Stimulated activated memory B cell treated with anti-CD40 and anti-IgM and Interleukin-4, amounts not matched to agents 10 μg/mL and 1 μg/mL and 100 μg/mL, for 72 hours (primary cell): ENCODE data around the gene ZNF292.
A peak's percentile ranks its signal among the peaks of the same experiment; 100 is the strongest.
"Not testable (repeated sequence)": the region's sequence is repeated elsewhere in the genome, so short reads cannot be mapped to it uniquely, and the experiment has no call there.

ENCODE experiments used
- ATAC-seq: fragments of 150-1000 bp; cut with Tn5 transposase; 2 replicates; pipeline ENCODE4 v1.10.0; 2021
- H3K27ac Mint-ChIP-seq: one replicate; pipeline ENCODE4 v1.8.0; 2022; ENCODE audit warnings: mild to moderate bottlenecking, mixed read lengths
- H3K27me3 Mint-ChIP-seq: one replicate; pipeline ENCODE4 v1.8.0; 2022; ENCODE audit warnings: mixed read lengths
- H3K36me3 Mint-ChIP-seq: one replicate; pipeline ENCODE4 v1.8.0; 2022; ENCODE audit warnings: mixed read lengths
- H3K4me1 Mint-ChIP-seq: one replicate; pipeline ENCODE4 v1.8.0; 2022; ENCODE audit warnings: mixed read lengths
- H3K4me3 Mint-ChIP-seq: one replicate; pipeline ENCODE4 v1.8.0; 2022; ENCODE audit warnings: mild to moderate bottlenecking, moderate library complexity, mixed read lengths
- H3K9me3 Mint-ChIP-seq: one replicate; pipeline ENCODE4 v1.8.0; 2022; ENCODE audit warnings: mixed read lengths

Gene ZNF292

GRCh38 chr6:87220997-87221396, 65.6 kb downstream of the ZNF292 start:
- no peaks in the 10 kb centered on the region for H3K27me3 Mint-ChIP-seq
- no peak overlapping the region for H3K27ac Mint-ChIP-seq
- H3K4me3 Mint-ChIP-seq = no peak overlapping the region
- ATAC-seq = no peak
- H3K36me3 Mint-ChIP-seq = peaks cover 56% of the 10 kb centered on the region
- no peaks in the 10 kb centered on the region for H3K9me3 Mint-ChIP-seq
- no peaks in the 10 kb centered on the region for H3K4me1 Mint-ChIP-seq

- Mint-ChIP-seq H3K27me3 (no peaks in the 10 kb centered on the region), H3K36me3 (peaks cover 57% of the 10 kb centered on the region), H3K4me3 (no peak overlapping the region), H3K4me1 (no peaks in the 10 kb centered on the region), H3K9me3 (no peaks in the 10 kb centered on the region), H3K27ac (no peak overlapping the region)
- ATAC-seq = no peak
These were observed 67.3 kb downstream of the ZNF292 start for GRCh38 chr6:87222676-87223075.

GRCh38 chr6:87224971-87225370, 69.6 kb downstream of the ZNF292 start:
- H3K4me3 Mint-ChIP-seq = no peak overlapping the region
- peaks cover 62% of the 10 kb centered on the region for H3K36me3 Mint-ChIP-seq
- no peak overlapping the region for H3K27ac Mint-ChIP-seq
- no peaks in the 10 kb centered on the region for H3K27me3 Mint-ChIP-seq
- H3K9me3 Mint-ChIP-seq = no peaks in the 10 kb centered on the region
- no peak for ATAC-seq
- H3K4me1 Mint-ChIP-seq = no peaks in the 10 kb centered on the region

- H3K4me1 Mint-ChIP-seq = no peaks in the 10 kb centered on the region
- no peaks in the 10 kb centered on the region for H3K9me3 Mint-ChIP-seq
- no peak overlapping the region for H3K4me3 Mint-ChIP-seq
- H3K27me3 Mint-ChIP-seq = no peaks in the 10 kb centered on the region
- H3K27ac Mint-ChIP-seq = no peak overlapping the region
- ATAC-seq = no peak
- H3K36me3 Mint-ChIP-seq = peaks cover 64% of the 10 kb centered on the region
These were observed 70.1 kb downstream of the ZNF292 start for GRCh38 chr6:87225511-87225910.

GRCh38 chr6:87225937-87226336, 70.6 kb downstream of the ZNF292 start:
- H3K36me3 Mint-ChIP-seq = peaks cover 64% of the 10 kb centered on the region
- H3K9me3 Mint-ChIP-seq = no peaks in the 10 kb centered on the region
- no peak for ATAC-seq
- no peak overlapping the region for H3K4me3 Mint-ChIP-seq
- H3K27me3 Mint-ChIP-seq = no peaks in the 10 kb centered on the region
- H3K27ac Mint-ChIP-seq = no peak overlapping the region
- H3K4me1 Mint-ChIP-seq = no peaks in the 10 kb centered on the region

- Mint-ChIP-seq H3K27ac (no peak overlapping the region), H3K9me3 (no peaks in the 10 kb centered on the region), H3K4me3 (no peak overlapping the region), H3K4me1 (no peaks in the 10 kb centered on the region), H3K36me3 (peaks cover 35% of the 10 kb centered on the region), H3K27me3 (no peaks in the 10 kb centered on the region)
- ATAC-seq = no peak
These were observed 75.4 kb downstream of the ZNF292 start for GRCh38 chr6:87230801-87231200.

GRCh38 chr6:87237804-87238203, 82.4 kb downstream of the ZNF292 start:
- no peak for ATAC-seq
- Mint-ChIP-seq H3K27me3 (no peaks in the 10 kb centered on the region), H3K9me3 (no peaks in the 10 kb centered on the region), H3K4me1 (no peaks in the 10 kb centered on the region), H3K4me3 (no peak overlapping the region), H3K27ac (no peak overlapping the region), H3K36me3 (peaks cover 23% of the 10 kb centered on the region)

GRCh38 chr6:87239098-87239635, 83.8 kb downstream of the ZNF292 start:
- H3K4me3 Mint-ChIP-seq, ATAC-seq, H3K27ac Mint-ChIP-seq, H3K4me1 Mint-ChIP-seq, H3K27me3 Mint-ChIP-seq, H3K9me3 Mint-ChIP-seq: not testable (repeated sequence)
- peaks cover 21% of the 10 kb centered on the region for H3K36me3 Mint-ChIP-seq

- Mint-ChIP-seq H3K9me3 (no peaks in the 10 kb centered on the region), H3K4me3 (no peak overlapping the region), H3K4me1 (no peaks in the 10 kb centered on the region), H3K36me3 (peaks cover 19% of the 10 kb centered on the region), H3K27me3 (no peaks in the 10 kb centered on the region), H3K27ac (no peak overlapping the region)
- ATAC-seq = no peak
These were observed 85.9 kb downstream of the ZNF292 start for GRCh38 chr6:87241304-87241703.

- Mint-ChIP-seq H3K27me3 (no peaks in the 10 kb centered on the region), H3K4me1 (no peaks in the 10 kb centered on the region), H3K27ac (no peak overlapping the region), H3K9me3 (no peaks in the 10 kb centered on the region), H3K4me3 (no peak overlapping the region), H3K36me3 (peaks cover 18% of the 10 kb centered on the region)
- no peak for ATAC-seq
These were observed 86.9 kb downstream of the ZNF292 start for GRCh38 chr6:87242311-87242710.

- no peak overlapping the region for H3K27ac Mint-ChIP-seq
- no peak overlapping the region for H3K4me3 Mint-ChIP-seq
These were observed 88.4 kb downstream of the ZNF292 start for GRCh38 chr6:87243812-87244211.

GRCh38 chr6:87244380-87244779, 89.0 kb downstream of the ZNF292 start:
- Mint-ChIP-seq H3K9me3 (no peaks in the 10 kb centered on the region), H3K36me3 (peaks cover 35% of the 10 kb centered on the region), H3K27me3 (no peaks in the 10 kb centered on the region), H3K27ac (no peak overlapping the region), H3K4me1 (no peaks in the 10 kb centered on the region), H3K4me3 (no peak overlapping the region)
- ATAC-seq = no peak

More at GRCh38 chr6:87243812-87244211, 88.4 kb downstream of the ZNF292 start:
- ATAC-seq = no peak
- no peaks in the 10 kb centered on the region for H3K27me3 Mint-ChIP-seq
- peaks cover 29% of the 10 kb centered on the region for H3K36me3 Mint-ChIP-seq
- no peaks in the 10 kb centered on the region for H3K9me3 Mint-ChIP-seq
- H3K4me1 Mint-ChIP-seq = no peaks in the 10 kb centered on the region

- no peaks in the 10 kb centered on the region for H3K27me3 Mint-ChIP-seq
- H3K9me3 Mint-ChIP-seq = no peaks in the 10 kb centered on the region
- peaks cover 67% of the 10 kb centered on the region for H3K36me3 Mint-ChIP-seq
- ATAC-seq = no peak
- no peak overlapping the region for H3K27ac Mint-ChIP-seq
- H3K4me1 Mint-ChIP-seq = peaks cover 16% of the 10 kb centered on the region
- H3K4me3 Mint-ChIP-seq = no peak overlapping the region
These were observed 94.7 kb downstream of the ZNF292 start for GRCh38 chr6:87250019-87250418.

GRCh38 chr6:87251225-87251624, 95.9 kb downstream of the ZNF292 start:
- Mint-ChIP-seq H3K4me3 (no peak overlapping the region), H3K9me3 (no peaks in the 10 kb centered on the region), H3K27ac (peak overlapping the region; percentile 57), H3K36me3 (peaks cover 77% of the 10 kb centered on the region), H3K4me1 (peaks cover 16% of the 10 kb centered on the region), H3K27me3 (no peaks in the 10 kb centered on the region)
- no peak for ATAC-seq

GRCh38 chr6:87251725-87252124, 96.4 kb downstream of the ZNF292 start:
- no peaks in the 10 kb centered on the region for H3K9me3 Mint-ChIP-seq

GRCh38 chr6:87257046-87257445, 101.7 kb downstream of the ZNF292 start:
- Mint-ChIP-seq H3K4me3 (no peak overlapping the region), H3K4me1 (peaks cover 27% of the 10 kb centered on the region), H3K36me3 (peaks cover 74% of the 10 kb centered on the region), H3K27ac (no peak overlapping the region), H3K27me3 (no peaks in the 10 kb centered on the region), H3K9me3 (peaks cover 3% of the 10 kb centered on the region)
- ATAC-seq = no peak

More at GRCh38 chr6:87251725-87252124, 96.4 kb downstream of the ZNF292 start:
- H3K4me1 Mint-ChIP-seq = peaks cover 16% of the 10 kb centered on the region
- ATAC-seq = no peak
- no peak overlapping the region for H3K4me3 Mint-ChIP-seq
- peaks cover 81% of the 10 kb centered on the region for H3K36me3 Mint-ChIP-seq
- peak overlapping the region; percentile 19 for H3K27ac Mint-ChIP-seq
- no peaks in the 10 kb centered on the region for H3K27me3 Mint-ChIP-seq

- Mint-ChIP-seq H3K36me3 (peaks cover 69% of the 10 kb centered on the region), H3K27ac (no peak overlapping the region), H3K4me1 (peaks cover 22% of the 10 kb centered on the region), H3K4me3 (no peak overlapping the region), H3K27me3 (no peaks in the 10 kb centered on the region), H3K9me3 (peaks cover 3% of the 10 kb centered on the region)
- ATAC-seq = no peak
These were observed 102.2 kb downstream of the ZNF292 start for GRCh38 chr6:87257565-87257964.
